Endodermal cell (in vitro differentiated cells): Measurements from ENCODE around the gene NRXN2. TPM values are rescaled to one million over a fixed set of nuclear protein-coding genes. Genes with fewer than 3 reads are reported as not detected.

Experiments used
- DNase-seq: peaks from one replicate; pipeline ENCODE4 v3.0.0-alpha.2; 2017
- H3K27ac ChIP-seq: 2 replicates; pipeline ENCODE4 v1.5.1; 2013; ENCODE audit warnings: mild to moderate bottlenecking, low read depth, low read length, moderate library complexity
- H3K27me3 ChIP-seq: 2 replicates; pipeline ENCODE4 v1.6.1; 2013; ENCODE audit warnings: mild to moderate bottlenecking, low read length, moderate library complexity; ENCODE audit not compliant: insufficient read depth, control insufficient read depth, poor library complexity, severe bottlenecking
- H3K36me3 ChIP-seq: 2 replicates; pipeline ENCODE4 v1.7.0; 2013; ENCODE audit warnings: mild to moderate bottlenecking, low read length, moderate library complexity; ENCODE audit not compliant: control insufficient read depth, insufficient read depth
- H3K4me1 ChIP-seq: one replicate; pipeline ENCODE4 v1.7.0; 2013; ENCODE audit warnings: low read length; ENCODE audit not compliant: control insufficient read depth, insufficient read depth
- H3K4me3 ChIP-seq: 2 replicates; pipeline ENCODE4 v1.5.1; 2013; ENCODE audit warnings: mild to moderate bottlenecking, low read length, moderate library complexity
- H3K9ac ChIP-seq: 2 replicates; pipeline ENCODE4 v1.6.1; 2013; ENCODE audit warnings: mild to moderate bottlenecking, low read length, moderate library complexity; ENCODE audit not compliant: poor library complexity, severe bottlenecking; ENCODE audit errors: extremely low read depth
- H3K9me3 ChIP-seq: 2 replicates; pipeline ENCODE4 v1.6.1; 2013; ENCODE audit warnings: mild to moderate bottlenecking, low read length, moderate library complexity; ENCODE audit not compliant: control insufficient read depth
- H3K27ac Mint-ChIP-seq: 2 replicates; pipeline ENCODE4 v1.8.0; 2020; ENCODE audit warnings: mixed read lengths
- H3K27me3 Mint-ChIP-seq: 2 replicates; pipeline ENCODE4 v1.8.0; 2021; ENCODE audit warnings: mild to moderate bottlenecking, mixed read lengths; ENCODE audit not compliant: insufficient read depth
- H3K36me3 Mint-ChIP-seq: 2 replicates; pipeline ENCODE4 v1.8.0; 2020; ENCODE audit warnings: low read depth, mixed read lengths
- H3K4me1 Mint-ChIP-seq: 2 replicates; pipeline ENCODE4 v1.8.0; 2020; ENCODE audit warnings: mixed read lengths
- H3K4me3 Mint-ChIP-seq: 2 replicates; pipeline ENCODE4 v1.8.0; 2020; ENCODE audit warnings: mild to moderate bottlenecking, moderate library complexity, mixed read lengths
- H3K9me3 Mint-ChIP-seq: 2 replicates; pipeline ENCODE4 v1.8.0; 2020; ENCODE audit warnings: mild to moderate bottlenecking, mixed read lengths
- CTCF ChIP-seq: fragments of 200-600 bp; sonication (generic); conservative IDR thresholded peaks from 2 replicates; pipeline ENCODE4 v1.5.0; 2021; ENCODE audit warnings: antibody characterized with exemption, mild to moderate bottlenecking
- WGBS, 2 experiments: methylation state at CpG; one replicate each; pipeline versions ENCODE4 v1.1.5 to v1.1.7; 2013; ENCODE audit warnings: missing lambda C conversion rate in 2 of 2, mixed read lengths in 1 of 2; ENCODE audit not compliant: insufficient coverage in 1 of 2, insufficient read length in 1 of 2; 5-methylcytosine and 5-hydroxymethylcytosine counted together
- total RNA-seq, 2 donors: library from RNA; stranded (reverse); fragmentation: NEBNext Ultra II Directional in 1 of 2; extraction: Animal tissue kit (Norgen Biotek cat#: 25700) in 1 of 2; gene quantifications; 2 replicates in 1 of 2; 3 replicates in 1 of 2; pipeline ENCODE4 v1.2.1, GENCODE V29; 2021

NRXN2 gene
- total RNA-seq, 2 donors from 2014 or later, result 1.00 to 1.5 TPM

DNA sequence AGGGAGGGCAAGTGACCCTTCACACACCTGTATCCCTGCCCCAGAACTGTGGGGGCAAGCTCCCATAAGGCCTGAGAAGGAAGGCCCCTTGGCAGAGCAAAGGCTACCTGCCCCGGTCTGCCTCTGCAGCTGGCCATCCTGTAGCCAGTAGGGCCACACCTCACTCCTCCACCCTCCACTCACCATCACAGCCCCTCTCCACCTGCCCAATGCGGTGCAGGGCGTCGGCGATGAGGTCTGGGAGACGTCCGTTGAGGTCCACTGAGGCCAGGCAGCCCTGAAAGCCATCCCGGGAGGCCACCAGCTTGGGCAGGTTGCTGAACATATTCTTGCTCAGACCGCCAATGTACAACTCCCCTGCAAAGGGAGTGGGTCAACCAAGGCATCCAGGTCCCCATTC is 74.4 kb downstream of the NRXN2 start:
- H3K4me1 Mint-ChIP-seq, result peaks cover 13% of the 10 kb centered on the region
- H3K9me3 Mint-ChIP-seq, result no peaks in the 10 kb centered on the region
- H3K4me3 Mint-ChIP-seq, result no peak overlapping the region
- H3K36me3 Mint-ChIP-seq, result no peaks in the 10 kb centered on the region
- H3K9ac ChIP-seq, result no peak overlapping the region
- DNase-seq, result no peak
- no peak overlapping the region for H3K4me3 ChIP-seq
- H3K27me3 Mint-ChIP-seq, result peaks cover 70% of the 10 kb centered on the region
- peaks cover 30% of the 10 kb centered on the region for H3K27me3 ChIP-seq
- H3K27ac Mint-ChIP-seq, result no peak overlapping the region
- H3K36me3 ChIP-seq, result no peaks in the 10 kb centered on the region
- H3K9me3 ChIP-seq, result no peaks in the 10 kb centered on the region
- 88 to 100% methylated on average over 2 to 9 of the region's 9 CpGs for WGBS, 2 experiments
- no peak for TF ChIP-seq CTCF
- no peaks in the 10 kb centered on the region for H3K4me1 ChIP-seq
- no peak overlapping the region for H3K27ac ChIP-seq

DNA sequence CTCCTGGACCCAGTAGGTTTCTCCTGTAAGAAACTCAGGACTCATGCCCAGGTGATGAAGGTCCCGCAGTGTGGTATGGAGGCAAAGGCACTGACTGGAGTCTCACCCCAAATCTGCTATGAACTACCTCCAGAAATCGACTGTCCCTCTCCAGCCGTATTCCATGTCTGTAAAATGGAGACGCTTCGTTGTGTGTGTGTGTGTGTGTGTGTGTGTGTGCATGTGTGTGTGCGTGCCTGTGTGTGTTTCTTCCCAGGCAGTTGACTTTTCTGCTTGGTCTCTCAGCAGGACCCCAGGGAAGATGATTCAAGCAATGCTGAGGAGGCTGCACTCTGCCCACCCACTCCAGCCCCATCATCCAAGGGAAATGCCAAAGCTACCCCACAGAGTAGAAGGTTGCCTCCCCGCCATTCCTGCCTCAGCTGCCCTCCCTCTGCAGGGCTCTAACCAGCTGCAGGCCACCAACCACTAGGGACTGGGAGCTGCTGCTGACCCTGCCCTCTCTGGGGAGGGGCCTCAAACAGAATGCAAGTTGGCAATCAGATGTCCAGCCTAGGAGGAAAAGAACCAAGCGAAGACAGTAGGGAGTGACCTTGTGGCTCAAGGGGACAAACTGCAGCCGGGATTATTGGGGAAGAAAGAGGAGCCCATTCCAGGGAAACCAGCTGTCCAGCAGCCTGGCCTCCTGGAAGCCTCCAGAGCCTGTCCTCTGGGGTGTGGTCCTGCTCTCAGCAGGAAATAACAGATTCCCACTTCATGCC is 75.8 kb downstream of the NRXN2 start:
- no peaks in the 10 kb centered on the region for H3K36me3 Mint-ChIP-seq
- H3K9me3 ChIP-seq, result no peaks in the 10 kb centered on the region
- no peaks in the 10 kb centered on the region for H3K4me1 ChIP-seq
- H3K27me3 Mint-ChIP-seq, result peaks cover 76% of the 10 kb centered on the region
- peaks cover 10% of the 10 kb centered on the region for H3K4me1 Mint-ChIP-seq
- TF ChIP-seq CTCF, result no peak
- no peak for DNase-seq
- H3K4me3 Mint-ChIP-seq, result no peak overlapping the region
- WGBS, 2 experiments, result 87 to 89% methylated on average over 4 to 9 of the region's 9 CpGs
- no peak overlapping the region for H3K4me3 ChIP-seq
- H3K36me3 ChIP-seq, result no peaks in the 10 kb centered on the region
- H3K27me3 ChIP-seq, result peaks cover 41% of the 10 kb centered on the region
- no peaks in the 10 kb centered on the region for H3K9me3 Mint-ChIP-seq
- H3K9ac ChIP-seq, result no peak overlapping the region
- H3K27ac Mint-ChIP-seq, result no peak overlapping the region
- no peak overlapping the region for H3K27ac ChIP-seq

DNA sequence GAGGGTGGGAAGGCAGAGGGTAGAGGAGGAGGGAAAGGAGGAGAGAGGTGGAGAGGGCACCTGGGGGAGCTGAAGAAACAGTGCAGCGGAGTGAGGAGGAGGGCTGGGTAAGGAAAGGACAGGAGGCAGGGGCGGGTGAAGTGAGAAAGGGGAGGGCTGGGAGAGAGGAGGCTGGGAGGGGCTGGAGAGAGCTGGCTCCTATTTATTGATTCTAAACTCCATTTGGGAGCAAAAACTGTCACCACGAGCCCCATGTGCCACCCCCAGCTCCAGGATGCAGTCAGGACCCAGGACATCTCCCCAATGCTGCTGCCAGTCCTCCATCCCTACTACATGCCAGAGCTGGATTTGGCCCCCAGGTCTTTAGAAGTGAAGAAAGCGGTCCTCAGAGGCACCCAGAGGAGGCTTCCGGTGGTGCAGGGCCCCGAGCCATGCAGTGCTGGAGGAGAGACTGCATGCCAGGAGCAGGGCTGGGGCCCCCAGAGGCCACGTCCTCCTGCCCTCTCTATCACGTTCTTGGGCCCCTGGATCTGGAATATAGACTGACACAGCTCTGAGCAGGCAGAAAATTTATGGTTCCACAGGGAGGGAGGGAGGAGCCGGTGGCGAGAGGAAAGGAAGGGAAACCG is 78.2 kb downstream of the NRXN2 start:
- H3K27ac ChIP-seq, result no peak overlapping the region
- Mint-ChIP-seq H3K27ac (no peak overlapping the region), H3K27me3 (peaks cover 64% of the 10 kb centered on the region), H3K36me3 (no peaks in the 10 kb centered on the region), H3K4me1 (peaks cover 10% of the 10 kb centered on the region), H3K9me3 (no peaks in the 10 kb centered on the region), H3K4me3 (peak overlapping the region; percentile 48)
- H3K36me3 ChIP-seq, result no peaks in the 10 kb centered on the region
- no peaks in the 10 kb centered on the region for H3K4me1 ChIP-seq
- peaks cover 65% of the 10 kb centered on the region for H3K27me3 ChIP-seq
- 42 to 45% methylated on average over 10 to 11 of the region's 11 CpGs for WGBS, 2 experiments
- TF ChIP-seq CTCF, result peak; percentile 62
- H3K9ac ChIP-seq, result no peak overlapping the region
- H3K4me3 ChIP-seq, result no peak overlapping the region
- peak; percentile 74 for DNase-seq
- H3K9me3 ChIP-seq, result no peaks in the 10 kb centered on the region
